ENCODE measurements around the gene FBXO3. TPM values are rescaled to one million over a fixed set of nuclear protein-coding genes. Genes with fewer than 3 reads are reported as not detected.

The FBXO3 gene
- total and polyA plus RNA-seq, 9 of the 15 experiments (the other 6 are each of a cell fraction or from before 2014, with no cell fraction given), result 11.6 to 59.3 (median 29.2) TPM

GRCh38 chr11:33731723-33732531, 42.4 kb downstream of the FBXO3 start:
- ChIA-PET CTCF (ENCODE audit: low intra/inter-chr PET ratio) (no interaction called here), POLR2A (interaction anchor here (0.6 kb wide), 1 partner anchor 10 kb away, joined by 3 read pairs; no protein-coding TSS in a partner anchor)
- Histone ChIP-seq H3K9me1 (ENCODE audit: control insufficient read depth, insufficient read depth, low read length) (no peaks in the 10 kb centered on the region), H3K27me3 (ENCODE audit: control insufficient read depth in 2 of 2, insufficient read depth in 2 of 2, low read length in 2 of 2) (no peaks in the 10 kb centered on the region), H3K4me1 (replicated peaks in 1 of 2; ENCODE audit: control insufficient read depth in 2 of 2, insufficient read depth in 2 of 2, low read length in 2 of 2) (peaks cover 15 to 50% of the 10 kb centered on the region in 2 experiments), H4K20me1 (replicated peaks; ENCODE audit: control insufficient read depth, insufficient read depth, low read length) (peaks cover 16% of the 10 kb centered on the region; the same call in 1 of the 2 replicates), H3K36me3 (ENCODE audit: control insufficient read depth, insufficient read depth, low read length) (peaks cover 27% of the 10 kb centered on the region), H3K27ac (ENCODE audit: extremely low read depth, low read depth, low read length) (peak overlapping the region; percentile 56; the same call in 2 of the 3 replicates), H3K4me3 (no peak overlapping the region), H3K9me3 (replicated peaks; ENCODE audit: control insufficient read depth, insufficient read depth, low read depth, low read length) (no peaks in the 10 kb centered on the region; the same call in 1 of the 2 replicates), H2AFZ (ENCODE audit: low read depth, low read length) (peak overlapping the region; percentile 40; the same call in 1 of the 2 replicates), H3K79me2 (ENCODE audit: control insufficient read depth, insufficient read depth, low read length) (peaks cover 84% of the 10 kb centered on the region), H3K4me2 (ENCODE audit: insufficient read depth, low read length) (peak overlapping the region; percentile 64), H3K9ac (ENCODE audit: insufficient read depth in 1 of 2, low read depth in 2 of 2, low read length in 2 of 2) (peak overlapping the region; percentile 29 to 31; a peak in 2 of 4 replicates)
- peak in 1 of 4 experiments; percentile 42 for DNase-seq (ENCODE audit: extremely low read depth in 1 of 4, low spot score in 3 of 4)
- peak; percentile 15 for ATAC-seq
- FAIRE-seq, result no peak
- in situ Hi-C loops (cut with MboI), result no loop called here
- intact Hi-C loops (cut with micrococcal nuclease), result no loop called here
- BruUV-seq (replicated peaks), result no TSS peak
- WGBS (ENCODE audit: insufficient coverage, low coverage, missing lambda C conversion rate), result 27% methylated on average over 9 of the region's 9 CpGs
- TF ChIP-seq PRDM10 (IDR thresholded peaks at IDR 0.05; ENCODE audit: partially characterized antibody), result peak; percentile 88
- no peak for TF ChIP-seq ZNF174 (CRISPR knock-in tag; IDR thresholded peaks at IDR 0.05)
- no peak for TF ChIP-seq NFYB (IDR thresholded peaks at IDR 0.05; ENCODE audit: extremely low read depth, insufficient read length)
- TF ChIP-seq PML (IDR thresholded peaks at IDR 0.05; ENCODE audit: low read length), result no peak
- no peak for TF ChIP-seq THAP12 (CRISPR knock-in tag; IDR thresholded peaks at IDR 0.05)
- no peak for TF ChIP-seq IRF1 (CRISPR knock-in tag; IDR thresholded peaks at IDR 0.05; ENCODE audit: borderline replicate concordance)
- peak; percentile 89; the same call in 1 of the 2 replicates for TF ChIP-seq SPI1 (IDR thresholded peaks at IDR 0.05; ENCODE audit: borderline replicate concordance, low read depth, low read length)
- TF ChIP-seq KDM1A (IDR thresholded peaks at IDR 0.05), result no peak; a peak in 1 of 4 replicates
- no peak for TF ChIP-seq RNF2 (IDR thresholded peaks at IDR 0.05)
- peak; percentile 49 for TF ChIP-seq HMBOX1 (IDR thresholded peaks at IDR 0.05)
- TF ChIP-seq ZC3H8 (IDR thresholded peaks at IDR 0.05), result no peak
- no peak for TF ChIP-seq ZNF282 (CRISPR knock-in tag; IDR thresholded peaks at IDR 0.05)
- TF ChIP-seq TAF1 (IDR thresholded peaks at IDR 0.05; ENCODE audit: control insufficient read depth, extremely low read depth, insufficient read depth, low read length, severe bottlenecking), result no peak
- TF ChIP-seq NRF1 (conservative IDR thresholded peaks at IDR 0.05 in 1 of 2, IDR thresholded peaks at IDR 0.05 in 1 of 2), result no peak
